ENCODE measurements around the gene PDE8B. TPM values are rescaled to one million over a fixed set of nuclear protein-coding genes. Genes with fewer than 3 reads are reported as not detected.

The PDE8B gene
- polyA plus RNA-seq, 1 of the 3 experiments (the other 2 are of a cell fraction) = not detected

- TF ChIP-seq POLR2AphosphoS5 (IDR thresholded peaks at IDR 0.05; ENCODE audit: low read depth, low read length) (no peak), CTCF (IDR thresholded peaks at IDR 0.05) (no peak)
Measured at GRCh38 chr5:77174526-77174925, 36.0 kb upstream of the PDE8B start (continued).

GRCh38 chr5:77175231-77175630 lies 35.2 kb upstream of the PDE8B start:
- H4K20me1 ChIP-seq (ENCODE audit: insufficient read depth) = no peaks in the 10 kb centered on the region
- no peak overlapping the region for H3K4me3 ChIP-seq (ENCODE audit: low read depth in 2 of 2, low read length in 1 of 2)
- ChIA-PET POLR2A (no interaction called here), CTCF (no interaction called here)
- H3K27ac ChIP-seq (ENCODE audit: low read depth in 2 of 2, low read length in 1 of 2) = no peak overlapping the region
- peaks cover 0 to 4% of the 10 kb centered on the region in 2 experiments; a peak in 1 of 4 replicates for H3K4me1 ChIP-seq (ENCODE audit: control insufficient read depth in 1 of 2, insufficient read depth in 2 of 2, low read depth in 1 of 2, low read length in 1 of 2)
- no peaks in the 10 kb centered on the region for H3K9me3 ChIP-seq
- no peak overlapping the region for H3K9ac ChIP-seq
- H3K4me2 ChIP-seq = no peak overlapping the region
- no peaks in the 10 kb centered on the region for H3K9me2 ChIP-seq
- TF ChIP-seq TCF12 (IDR thresholded peaks at IDR 0.05) (no peak), FOSL2 (IDR thresholded peaks at IDR 0.05; ENCODE audit: borderline replicate concordance, low read depth) (no peak), PBX3 (IDR thresholded peaks at IDR 0.05) (no peak), NFIC (IDR thresholded peaks at IDR 0.05; ENCODE audit: borderline replicate concordance) (no peak), GATA2 (CRISPR knock-in tag; IDR thresholded peaks at IDR 0.05) (no peak), RXRA (IDR thresholded peaks at IDR 0.05; ENCODE audit: borderline replicate concordance, low read depth) (no peak), YY1 (IDR thresholded peaks at IDR 0.05; ENCODE audit: low read depth) (no peak), USF1 (IDR thresholded peaks at IDR 0.05; ENCODE audit: borderline replicate concordance, low read depth) (no peak), IRF3 (IDR thresholded peaks at IDR 0.05; ENCODE audit: low read depth, low read length) (no peak), SIN3A (IDR thresholded peaks at IDR 0.05; ENCODE audit: borderline replicate concordance, low read depth, low read length) (no peak), MXI1 (IDR thresholded peaks at IDR 0.05; ENCODE audit: low read depth, low read length) (no peak)
- no peak overlapping the region for H2AFZ ChIP-seq (ENCODE audit: low read depth)
- H3K79me2 ChIP-seq (ENCODE audit: insufficient read depth) = no peaks in the 10 kb centered on the region
- H3K36me3 ChIP-seq (replicated peaks in 1 of 2; ENCODE audit: control insufficient read depth in 1 of 2, insufficient read depth in 2 of 2, low read length in 1 of 2) = no peaks in the 10 kb centered on the region
- DNase-seq = no peak
- peaks cover 40% of the 10 kb centered on the region for H3K27me3 ChIP-seq (ENCODE audit: insufficient read depth)
- H3F3A ChIP-seq (replicated peaks; ENCODE audit: insufficient read depth) = no peaks in the 10 kb centered on the region

All from SK-N-SH (cell line).